ENCODE measurements around the gene GALNT18. TPM values are rescaled to one million over a fixed set of nuclear protein-coding genes. Genes with fewer than 3 reads are reported as not detected.
A peak's percentile ranks its signal among the peaks of the same experiment; 100 is the strongest.

The GALNT18 gene
- total RNA-seq, 1 donor from 2014 or later, result 5.7 TPM

- no peak for DNase-seq (ENCODE audit: low spot score)
- no peak for ATAC-seq
These were observed 180.3 kb downstream of the GALNT18 start for GRCh38 chr11:11441516-11441915.

- no peak for DNase-seq (ENCODE audit: low spot score)
- no peak for ATAC-seq
These were observed 180.7 kb downstream of the GALNT18 start for GRCh38 chr11:11441091-11441490.

- DNase-seq (ENCODE audit: low spot score) (no peak), ATAC-seq (no peak)
These were observed 181.7 kb downstream of the GALNT18 start for GRCh38 chr11:11440144-11440543.

GRCh38 chr11:11439591-11439990 is 182.2 kb downstream of the GALNT18 start:
- DNase-seq (ENCODE audit: low spot score) (no peak), ATAC-seq (no peak)

GRCh38 chr11:11436715-11437313 is 185.0 kb downstream of the GALNT18 start:
- peak; percentile 91 for DNase-seq (ENCODE audit: low spot score)
- peak; percentile 91 for ATAC-seq

GRCh38 chr11:11435635-11436034 is 186.2 kb downstream of the GALNT18 start:
- DNase-seq (ENCODE audit: low spot score) (no peak), ATAC-seq (no peak)

- ATAC-seq (no peak), DNase-seq (ENCODE audit: low spot score) (no peak)
These were observed 187.8 kb downstream of the GALNT18 start for GRCh38 chr11:11433960-11434359.

- ATAC-seq (no peak), DNase-seq (ENCODE audit: low spot score) (no peak)
These were observed 189.0 kb downstream of the GALNT18 start for GRCh38 chr11:11432621-11433319.

- ATAC-seq, result no peak
- DNase-seq (ENCODE audit: low spot score), result no peak
These were observed 191.4 kb downstream of the GALNT18 start for GRCh38 chr11:11430431-11430830.

GRCh38 chr11:11428714-11429113 is 193.1 kb downstream of the GALNT18 start:
- ATAC-seq (no peak), DNase-seq (ENCODE audit: low spot score) (no peak)

- ATAC-seq (no peak), DNase-seq (ENCODE audit: low spot score) (no peak)
These were observed 194.3 kb downstream of the GALNT18 start for GRCh38 chr11:11427542-11427941.

- peak; percentile 36 for ATAC-seq
- no peak for DNase-seq (ENCODE audit: low spot score)
These were observed 194.7 kb downstream of the GALNT18 start for GRCh38 chr11:11427140-11427539.

GRCh38 chr11:11426226-11426952 is 195.4 kb downstream of the GALNT18 start:
- ATAC-seq (no peak), DNase-seq (ENCODE audit: low spot score) (no peak)

- DNase-seq (ENCODE audit: low spot score), result no peak
- ATAC-seq, result no peak
These were observed 196.0 kb downstream of the GALNT18 start for GRCh38 chr11:11425806-11426205.

GRCh38 chr11:11424688-11425087 is 197.1 kb downstream of the GALNT18 start:
- DNase-seq (ENCODE audit: low spot score), result no peak
- ATAC-seq, result no peak

- DNase-seq (ENCODE audit: low spot score), result no peak
- ATAC-seq, result peak; percentile 73
These were observed 199.2 kb downstream of the GALNT18 start for GRCh38 chr11:11422411-11423128.

- no peak for ATAC-seq
- DNase-seq (ENCODE audit: low spot score), result no peak
These were observed 200.3 kb downstream of the GALNT18 start for GRCh38 chr11:11421509-11421908.

GRCh38 chr11:11420899-11421285 is 200.9 kb downstream of the GALNT18 start:
- ATAC-seq (no peak), DNase-seq (ENCODE audit: low spot score) (no peak)

- no peak for ATAC-seq
- no peak for DNase-seq (ENCODE audit: low spot score)
These were observed 201.5 kb downstream of the GALNT18 start for GRCh38 chr11:11420191-11420898.

- ATAC-seq (no peak), DNase-seq (ENCODE audit: low spot score) (no peak)
These were observed 202.1 kb downstream of the GALNT18 start for GRCh38 chr11:11419747-11420146.

GRCh38 chr11:11416917-11417316 is 204.9 kb downstream of the GALNT18 start:
- DNase-seq (ENCODE audit: low spot score) (no peak), ATAC-seq (no peak)

Data from left lobe of liver (tissue), 2 donors.